ENCODE results near the gene CLDN8. TPM values are rescaled to one million over a fixed set of nuclear protein-coding genes. Genes with fewer than 3 reads are reported as not detected.

Gene CLDN8
- total RNA-seq: not detected

DNA sequence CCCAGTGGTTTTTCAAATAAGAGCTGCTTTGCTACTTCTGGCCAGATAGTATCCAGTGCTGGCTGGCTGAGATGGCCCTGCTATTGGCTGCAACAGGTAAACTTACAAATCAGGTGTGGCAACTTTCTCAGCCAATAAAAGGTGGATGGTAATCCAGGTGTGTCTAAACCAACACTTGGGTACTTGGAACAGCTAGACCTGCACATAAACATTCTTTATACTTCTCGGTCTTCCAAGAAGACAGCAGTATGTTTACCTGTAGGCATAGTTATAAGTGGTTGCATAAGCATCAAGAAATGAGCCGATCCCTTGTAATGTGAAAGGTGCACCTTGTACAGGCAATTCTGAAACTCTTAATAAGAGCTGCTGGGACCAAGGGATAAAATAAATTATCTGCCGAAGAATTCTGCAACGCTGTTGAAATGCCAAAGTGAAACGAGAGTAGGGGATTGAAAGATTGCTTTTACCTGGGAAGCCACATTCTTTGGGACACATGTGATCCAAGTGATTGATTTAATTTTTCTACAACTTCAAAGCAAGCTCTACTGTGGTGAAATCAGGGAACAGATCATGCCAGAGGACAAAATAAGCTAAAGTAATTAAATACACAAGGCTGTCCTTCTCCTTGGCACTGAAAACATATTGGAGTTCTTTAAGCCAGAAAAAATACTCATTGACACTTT lies at the start of gene CLDN8:
Gene CLDN8 (minus strand): TSS at position 57 of the 683 bp plus-strand sequence. CDS start 172 bp downstream, outside the sequence.

DNA sequence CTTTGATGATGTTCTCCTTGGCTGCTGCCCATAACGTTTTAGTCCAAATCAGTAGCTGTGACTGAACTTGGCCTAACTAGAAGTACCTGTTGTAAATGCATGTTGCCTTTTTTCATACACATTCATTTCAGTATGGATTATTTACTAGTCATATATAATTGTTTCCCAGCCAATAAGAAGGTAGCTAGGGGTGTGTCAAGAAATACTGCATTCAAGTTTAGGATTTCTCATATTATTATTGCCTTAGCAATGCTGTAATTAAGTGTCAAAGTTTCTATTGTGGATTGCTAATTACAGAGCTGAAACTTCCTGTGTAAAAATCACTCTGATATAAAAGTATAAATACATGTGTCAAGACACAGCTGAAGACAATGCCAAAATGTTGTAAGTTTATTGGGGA lies 49.2 kb downstream of the CLDN8 start, which contains the start of gene CLDN17:
Gene CLDN17 (minus strand): TSS at position 101 of the 400 bp plus-strand sequence. CDS start 188 bp downstream, outside the sequence.

Other genes starting within 250 kb of the CLDN8 start
- gene CLDN17, start 49.3 kb downstream of the CLDN8 start, total RNA-seq: not detected
- not detected for gene KRTAP24-1, start 66.9 kb upstream of the CLDN8 start, total RNA-seq
- gene KRTAP25-1, start 73.4 kb upstream of the CLDN8 start, total RNA-seq: not detected
- gene KRTAP26-1, start 104.2 kb upstream of the CLDN8 start, total RNA-seq: not detected
- not detected for gene KRTAP27-1, start 121.6 kb upstream of the CLDN8 start, total RNA-seq
- not detected for gene KRTAP23-1, start 132.5 kb upstream of the CLDN8 start, total RNA-seq
- gene KRTAP13-2, start 156.2 kb upstream of the CLDN8 start, total RNA-seq: not detected
- not detected for gene KRTAP13-1, start 179.9 kb upstream of the CLDN8 start, total RNA-seq
- not detected for gene KRTAP13-3, start 209.8 kb upstream of the CLDN8 start, total RNA-seq
- not detected for gene KRTAP13-4, start 214.1 kb upstream of the CLDN8 start, total RNA-seq
- gene KRTAP15-1, start 224.2 kb upstream of the CLDN8 start, total RNA-seq: not detected

All from diencephalon (tissue), 1 donor.